GM13976 (cell line): ENCODE measurements around the gene GIPC2.

Experiments
- DNase-seq: peaks from one replicate; pipeline ENCODE4 v3.0.0; 2012; ENCODE audit warnings: low spot score
- CTCF ChIP-seq: IDR thresholded peaks from 2 replicates; pipeline ENCODE4 v1.5.1; 2012; ENCODE audit warnings: borderline replicate concordance, mild to moderate bottlenecking; ENCODE audit not compliant: insufficient read depth; ENCODE audit errors: extremely low read depth, missing control alignments, control extremely low read depth
- in situ Hi-C: fragments of 300-500 bp; cut with MboI; formaldehyde crosslinking; loops from one replicate; pipeline ENCODE4 v1.12.0; 2022; ENCODE audit warnings: low sequenced_read_pairs, mixed read lengths, inconsistent platforms; ENCODE audit not compliant: unreplicated experiment

Gene GIPC2

DNA sequence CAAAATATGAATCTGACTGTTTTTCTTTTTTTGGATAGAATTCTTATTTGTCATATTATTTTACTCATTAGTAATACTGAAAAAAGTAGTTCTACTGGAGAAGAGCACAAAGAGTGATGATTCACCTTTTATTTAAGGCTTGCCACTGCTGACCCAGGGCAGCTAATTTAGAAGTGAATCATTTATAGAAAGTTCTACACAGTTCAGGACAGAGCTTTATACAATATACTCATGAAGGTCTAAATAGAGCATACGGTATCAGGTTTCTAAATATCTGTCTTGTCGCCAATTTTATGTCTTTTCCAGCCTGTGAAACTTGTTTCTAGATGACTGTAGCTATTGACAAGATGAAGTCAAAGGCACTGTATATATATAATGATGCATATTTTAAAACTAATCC is 25.0 kb downstream of the GIPC2 start:
- no peak for TF ChIP-seq CTCF
- DNase-seq = no peak
- in situ Hi-C loops = no loop called here

DNA sequence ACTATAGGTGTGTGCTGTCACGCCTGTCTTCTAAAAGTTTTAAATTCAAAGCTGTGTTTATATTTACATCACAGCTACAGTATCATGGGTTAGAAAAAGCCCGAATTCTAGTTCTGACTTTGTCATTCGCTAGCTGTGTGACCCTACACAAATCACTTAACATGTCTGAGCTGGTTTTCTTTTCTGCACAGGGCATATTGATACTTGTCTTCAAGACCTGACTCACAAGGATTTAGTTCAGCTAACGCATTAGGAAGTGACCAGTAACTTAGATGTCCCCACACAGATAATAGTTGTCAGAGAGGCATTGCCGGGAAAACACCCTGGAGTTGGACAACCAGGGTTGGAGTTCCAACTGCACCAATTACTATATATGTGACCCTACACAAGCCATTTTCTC is 25.9 kb downstream of the GIPC2 start:
- no peak for TF ChIP-seq CTCF
- in situ Hi-C loops = no loop called here
- no peak for DNase-seq

- in situ Hi-C loops = no loop called here
- no peak for TF ChIP-seq CTCF
- no peak for DNase-seq
These were observed 26.4 kb downstream of the GIPC2 start for GRCh38 chr1:78072216-78072615.

- DNase-seq = no peak
- no peak for TF ChIP-seq CTCF
- in situ Hi-C loops = no loop called here
These were observed 27.7 kb downstream of the GIPC2 start for GRCh38 chr1:78073441-78073840.

- no peak for DNase-seq
- TF ChIP-seq CTCF = no peak
- in situ Hi-C loops = no loop called here
These were observed 29.9 kb downstream of the GIPC2 start for GRCh38 chr1:78075621-78076020.

DNA sequence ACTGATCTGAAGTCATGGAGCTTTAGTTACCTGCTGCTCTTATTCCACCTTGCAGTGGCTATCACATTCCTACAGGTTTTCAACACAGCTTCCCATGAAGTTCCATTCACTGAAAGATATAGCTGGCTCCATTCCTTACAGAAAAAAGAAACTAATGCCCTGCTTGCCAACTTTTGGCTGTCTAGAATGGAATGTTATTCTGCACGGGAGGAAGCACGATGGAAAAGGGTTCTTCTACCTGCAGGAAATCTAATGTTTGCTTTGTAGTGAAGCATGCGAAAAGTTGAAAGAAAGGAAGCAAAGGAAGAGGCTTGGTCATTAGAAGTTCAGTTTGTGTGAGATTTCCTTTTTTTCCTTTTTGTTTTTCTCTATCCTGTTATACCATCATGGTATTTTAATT is 32.6 kb downstream of the GIPC2 start:
- TF ChIP-seq CTCF = no peak
- in situ Hi-C loops = no loop called here
- no peak for DNase-seq

GRCh38 chr1:78079580-78079979 is 33.8 kb downstream of the GIPC2 start:
- TF ChIP-seq CTCF = no peak
- in situ Hi-C loops = no loop called here
- no peak for DNase-seq
